ENCODE measurements around the gene RBBP4. TPM values are rescaled to one million over a fixed set of nuclear protein-coding genes. Genes with fewer than 3 reads are reported as not detected.

RBBP4 gene
- total and polyA plus RNA-seq, 4 donors = 37.7 to 205 (median 107) TPM

DNA sequence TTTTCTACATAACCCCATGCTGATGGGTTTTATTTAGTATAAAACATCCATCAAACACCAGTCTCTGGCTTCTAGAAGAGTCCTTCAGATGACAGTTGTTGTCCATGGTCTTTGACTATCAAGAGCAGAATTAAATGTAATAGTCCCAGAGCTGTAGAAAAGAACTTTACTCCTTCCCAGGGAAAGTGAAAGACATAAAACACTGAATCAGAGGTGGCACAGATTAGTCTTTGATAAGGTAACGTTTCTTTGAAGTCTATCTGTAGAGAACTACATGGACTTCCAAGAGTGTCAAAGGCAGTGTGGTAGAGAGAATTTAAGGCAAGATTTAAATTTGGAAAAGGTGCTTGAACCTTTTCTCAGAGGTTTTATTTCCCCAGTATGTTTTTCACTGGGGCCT is 29.6 kb downstream of the RBBP4 start:
- no peak overlapping the region for H3K27ac ChIP-seq (ENCODE audit: low read depth in 1 of 2, low read length in 1 of 2)

DNA sequence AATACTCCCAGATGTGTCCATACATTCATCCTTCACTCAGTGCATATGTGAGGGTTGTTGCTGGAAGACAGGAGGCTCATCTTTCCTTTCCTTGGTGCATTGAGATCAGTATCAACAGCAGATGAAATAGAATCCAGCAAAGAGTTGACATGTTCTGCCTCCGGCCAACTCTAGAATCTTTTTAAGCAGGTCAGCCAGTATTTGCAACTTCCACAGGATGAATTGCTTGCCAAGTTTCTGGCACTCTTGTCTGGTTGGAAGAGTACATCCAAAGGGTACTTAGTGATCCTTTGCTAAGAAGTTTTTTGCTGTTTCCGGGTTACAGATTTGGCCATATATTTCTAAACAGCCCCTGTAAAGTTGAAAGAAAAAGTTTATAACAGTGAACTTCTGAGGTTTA is 30.5 kb downstream of the RBBP4 start:
- H3K9me3 ChIP-seq (ENCODE audit: control insufficient read depth in 4 of 4, insufficient read depth in 3 of 4, low read length in 3 of 4) = no peaks in the 10 kb centered on the region
- no peak overlapping the region for H3K4me3 ChIP-seq
- peak in 2 of 3 donors; percentile 59 to 83 for DNase-seq
- TF ChIP-seq, protein P1, sequence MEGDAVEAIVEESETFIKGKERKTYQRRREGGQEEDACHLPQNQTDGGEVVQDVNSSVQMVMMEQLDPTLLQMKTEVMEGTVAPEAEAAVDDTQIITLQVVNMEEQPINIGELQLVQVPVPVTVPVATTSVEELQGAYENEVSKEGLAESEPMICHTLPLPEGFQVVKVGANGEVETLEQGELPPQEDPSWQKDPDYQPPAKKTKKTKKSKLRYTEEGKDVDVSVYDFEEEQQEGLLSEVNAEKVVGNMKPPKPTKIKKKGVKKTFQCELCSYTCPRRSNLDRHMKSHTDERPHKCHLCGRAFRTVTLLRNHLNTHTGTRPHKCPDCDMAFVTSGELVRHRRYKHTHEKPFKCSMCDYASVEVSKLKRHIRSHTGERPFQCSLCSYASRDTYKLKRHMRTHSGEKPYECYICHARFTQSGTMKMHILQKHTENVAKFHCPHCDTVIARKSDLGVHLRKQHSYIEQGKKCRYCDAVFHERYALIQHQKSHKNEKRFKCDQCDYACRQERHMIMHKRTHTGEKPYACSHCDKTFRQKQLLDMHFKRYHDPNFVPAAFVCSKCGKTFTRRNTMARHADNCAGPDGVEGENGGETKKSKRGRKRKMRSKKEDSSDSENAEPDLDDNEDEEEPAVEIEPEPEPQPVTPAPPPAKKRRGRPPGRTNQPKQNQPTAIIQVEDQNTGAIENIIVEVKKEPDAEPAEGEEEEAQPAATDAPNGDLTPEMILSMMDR (IDR thresholded peaks at IDR 0.05; ENCODE audit: control extremely low read depth, extremely low read depth) = no peak
- H3K27me3 ChIP-seq (ENCODE audit: control insufficient read depth in 3 of 3, insufficient read depth in 3 of 3, low read length in 2 of 3) = no peaks in the 10 kb centered on the region
- H3K36me3 ChIP-seq (ENCODE audit: control insufficient read depth in 4 of 4, insufficient read depth in 4 of 4, low read length in 4 of 4) = peaks cover 18 to 47% (median 22%) of the 10 kb centered on the region in 4 donors
- ATAC-seq (ENCODE audit: insufficient read depth, low FRiP score) = no peak
- H3K9ac ChIP-seq (ENCODE audit: insufficient read depth in 1 of 2, low read length in 2 of 2) = no peak overlapping the region
- WGBS, 2 donors = 52 to 71% methylated on average over 2 of the region's 2 CpGs
- no peak overlapping the region for H3K27ac ChIP-seq (ENCODE audit: low read depth in 1 of 2, low read length in 1 of 2)
- peaks cover 0 to 23% (median 6%) of the 10 kb centered on the region in 5 donors for H3K4me1 ChIP-seq (ENCODE audit: control insufficient read depth in 5 of 5, insufficient read depth in 5 of 5, low read length in 5 of 5)

More for the DNA sequence above, 29.6 kb downstream of the RBBP4 start:
- Histone ChIP-seq H3K27me3 (ENCODE audit: control insufficient read depth in 3 of 3, insufficient read depth in 3 of 3, low read length in 2 of 3) (no peaks in the 10 kb centered on the region), H3K9ac (ENCODE audit: insufficient read depth in 1 of 2, low read length in 2 of 2) (no peak overlapping the region), H3K4me1 (ENCODE audit: control insufficient read depth in 5 of 5, insufficient read depth in 5 of 5, low read length in 5 of 5) (peaks cover 0 to 22% (median 6%) of the 10 kb centered on the region in 5 donors), H3K9me3 (ENCODE audit: control insufficient read depth in 4 of 4, insufficient read depth in 3 of 4, low read length in 3 of 4) (no peaks in the 10 kb centered on the region), H3K4me3 (no peak overlapping the region), H3K36me3 (ENCODE audit: control insufficient read depth in 4 of 4, insufficient read depth in 4 of 4, low read length in 4 of 4) (peaks cover 18 to 47% (median 21%) of the 10 kb centered on the region in 4 donors)
- 81 to 87% methylated on average over 1 of the region's 1 CpG for WGBS, 2 donors
- no peak for ATAC-seq (ENCODE audit: insufficient read depth, low FRiP score)
- no peak for DNase-seq
- TF ChIP-seq, protein P1 (IDR thresholded peaks at IDR 0.05; ENCODE audit: control extremely low read depth, extremely low read depth) = no peak

DNA sequence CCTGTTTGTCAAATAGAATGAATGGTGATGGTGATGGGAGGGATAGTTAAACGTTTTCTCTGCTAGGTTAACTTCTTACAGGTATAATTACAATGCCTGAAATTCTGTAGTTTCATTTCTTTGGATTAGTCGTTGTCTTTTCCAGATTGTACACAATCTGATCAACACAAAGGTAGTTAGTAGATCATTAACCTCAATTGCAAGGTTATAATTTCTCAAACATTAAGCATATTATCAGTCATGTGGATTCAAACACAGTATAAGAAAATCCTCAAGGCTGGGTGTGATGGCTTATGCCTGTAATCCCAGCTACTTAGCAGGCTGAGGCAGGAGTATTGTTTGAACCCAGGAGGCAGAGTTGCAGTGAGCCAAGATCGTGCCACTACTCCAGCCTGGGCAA is 31.0 kb downstream of the RBBP4 start:
- H3K4me1 ChIP-seq (ENCODE audit: control insufficient read depth in 5 of 5, insufficient read depth in 5 of 5, low read length in 5 of 5) = peaks cover 0 to 23% (median 6%) of the 10 kb centered on the region in 5 donors
- no peak for ATAC-seq (ENCODE audit: insufficient read depth, low FRiP score)
- TF ChIP-seq, protein P1 (IDR thresholded peaks at IDR 0.05; ENCODE audit: control extremely low read depth, extremely low read depth) = no peak
- H3K36me3 ChIP-seq (ENCODE audit: control insufficient read depth in 4 of 4, insufficient read depth in 4 of 4, low read length in 4 of 4) = peaks cover 16 to 42% (median 20%) of the 10 kb centered on the region in 4 donors
- WGBS, 2 donors = 58 to 89% methylated on average over 3 of the region's 3 CpGs
- no peak overlapping the region for H3K4me3 ChIP-seq
- no peak overlapping the region for H3K27ac ChIP-seq (ENCODE audit: low read depth in 1 of 2, low read length in 1 of 2)
- DNase-seq = no peak
- H3K9ac ChIP-seq (ENCODE audit: insufficient read depth in 1 of 2, low read length in 2 of 2) = no peak overlapping the region
- no peaks in the 10 kb centered on the region for H3K9me3 ChIP-seq (ENCODE audit: control insufficient read depth in 4 of 4, insufficient read depth in 3 of 4, low read length in 3 of 4)
- no peaks in the 10 kb centered on the region for H3K27me3 ChIP-seq (ENCODE audit: control insufficient read depth in 3 of 3, insufficient read depth in 3 of 3, low read length in 2 of 3)

DNA sequence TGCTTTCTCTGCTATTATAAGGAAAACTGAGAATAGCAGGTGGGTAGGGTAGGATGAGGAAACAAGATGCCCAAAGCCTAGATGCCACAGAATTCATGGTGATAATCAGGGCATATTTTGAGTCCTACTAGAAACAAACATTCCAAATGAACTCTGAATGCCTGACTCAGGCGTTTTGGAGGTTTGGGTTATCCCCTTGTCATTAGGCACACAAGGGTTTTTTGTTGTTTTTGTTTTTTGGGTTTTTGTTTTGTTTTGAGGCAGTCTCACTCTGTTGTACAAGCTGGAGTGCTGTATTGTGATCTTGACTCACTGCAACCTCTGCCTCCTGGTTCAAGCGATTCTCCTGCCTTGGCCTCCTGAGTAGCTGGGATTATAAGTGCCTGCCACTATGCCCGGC is 32.4 kb downstream of the RBBP4 start:
- ATAC-seq (ENCODE audit: insufficient read depth, low FRiP score) (no peak), DNase-seq (no peak)
- Histone ChIP-seq H3K4me3 (no peak overlapping the region), H3K27me3 (ENCODE audit: control insufficient read depth in 3 of 3, insufficient read depth in 3 of 3, low read length in 2 of 3) (no peaks in the 10 kb centered on the region), H3K4me1 (ENCODE audit: control insufficient read depth in 5 of 5, insufficient read depth in 5 of 5, low read length in 5 of 5) (peaks cover 0 to 26% (median 6%) of the 10 kb centered on the region in 5 donors), H3K36me3 (ENCODE audit: control insufficient read depth in 4 of 4, insufficient read depth in 4 of 4, low read length in 4 of 4) (peaks cover 11 to 43% (median 18%) of the 10 kb centered on the region in 4 donors), H3K9me3 (ENCODE audit: control insufficient read depth in 4 of 4, insufficient read depth in 3 of 4, low read length in 3 of 4) (no peaks in the 10 kb centered on the region), H3K27ac (ENCODE audit: low read depth in 1 of 2, low read length in 1 of 2) (no peak overlapping the region), H3K9ac (ENCODE audit: insufficient read depth in 1 of 2, low read length in 2 of 2) (peak overlapping the region in 1 of 2 donors; percentile 70)
- TF ChIP-seq, protein P1 (IDR thresholded peaks at IDR 0.05; ENCODE audit: control extremely low read depth, extremely low read depth) = no peak
- 85 to 89% methylated on average over 3 of the region's 3 CpGs for WGBS, 2 donors

Data from lung (tissue), 12 donors.